GM20431 (cell line): ENCODE results near the gene WASHC2C.
"Not testable (repeated sequence)": the region's sequence is repeated elsewhere in the genome, so short reads cannot be mapped to it uniquely, and the experiment has no call there.

Source experiments
- in situ Hi-C: fragments of 300-500 bp; cut with MseI, MboI; formaldehyde crosslinking; loops from one replicate; pipeline ENCODE4 v1.15.0; 2020; ENCODE audit warnings: low sequenced_read_pairs; ENCODE audit not compliant: unreplicated experiment

WASHC2C gene

DNA sequence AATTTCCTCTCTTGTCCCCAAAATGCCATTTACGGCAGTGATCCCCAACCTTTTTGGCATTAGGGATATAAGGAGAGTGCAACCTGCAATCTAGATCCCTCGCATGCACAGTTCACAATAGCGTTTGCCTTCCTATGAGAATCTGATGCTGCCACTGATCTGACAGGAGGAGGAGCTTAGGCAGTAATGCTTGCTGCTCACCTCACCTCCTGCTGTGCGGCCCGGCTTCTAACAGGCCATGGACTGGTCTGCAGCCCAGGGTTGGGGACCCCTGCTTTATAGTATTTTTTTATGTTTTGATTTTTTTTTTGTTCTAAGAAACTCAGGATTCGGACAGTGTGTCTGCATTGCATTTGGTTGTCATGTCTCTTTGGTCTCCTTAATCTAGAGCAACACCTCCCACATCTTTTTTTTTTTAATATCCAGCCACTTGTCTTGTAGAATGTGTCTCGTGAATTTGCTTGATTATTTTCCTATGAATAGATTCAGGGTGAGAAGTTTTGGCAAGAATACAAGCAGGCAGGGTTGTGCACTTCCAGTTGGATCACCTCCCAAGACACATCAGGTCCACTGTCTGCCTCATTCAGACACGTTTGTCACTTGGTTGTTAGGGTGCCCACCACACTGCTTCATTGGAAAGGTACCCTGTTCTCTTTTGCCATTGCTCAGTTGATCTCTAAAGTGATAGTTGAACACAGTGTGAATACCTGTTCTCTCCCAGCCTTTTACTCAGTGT lies 30.8 kb downstream of the WASHC2C start:
- in situ Hi-C loops, result not testable (repeated sequence)

DNA sequence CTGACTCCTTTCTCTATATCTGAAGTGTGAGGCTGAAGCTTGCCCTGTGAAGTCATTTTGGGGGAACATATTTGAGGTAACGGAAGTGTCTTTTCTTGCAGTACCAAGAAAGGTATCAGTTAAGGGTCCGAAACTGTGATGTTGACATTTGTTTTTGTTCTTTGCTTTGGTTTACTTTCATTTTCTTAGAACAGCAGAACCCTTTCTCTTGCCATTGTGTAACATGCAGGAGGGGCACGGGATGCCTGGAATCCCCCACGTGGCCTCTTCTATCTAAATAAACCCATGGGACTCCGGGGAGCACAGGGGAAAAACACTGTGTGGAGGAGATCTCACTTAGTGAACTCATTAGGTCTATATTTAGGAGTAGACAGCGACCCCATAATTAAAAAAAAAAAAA lies 34.6 kb downstream of the WASHC2C start:
- in situ Hi-C loops, result not testable (repeated sequence)

DNA sequence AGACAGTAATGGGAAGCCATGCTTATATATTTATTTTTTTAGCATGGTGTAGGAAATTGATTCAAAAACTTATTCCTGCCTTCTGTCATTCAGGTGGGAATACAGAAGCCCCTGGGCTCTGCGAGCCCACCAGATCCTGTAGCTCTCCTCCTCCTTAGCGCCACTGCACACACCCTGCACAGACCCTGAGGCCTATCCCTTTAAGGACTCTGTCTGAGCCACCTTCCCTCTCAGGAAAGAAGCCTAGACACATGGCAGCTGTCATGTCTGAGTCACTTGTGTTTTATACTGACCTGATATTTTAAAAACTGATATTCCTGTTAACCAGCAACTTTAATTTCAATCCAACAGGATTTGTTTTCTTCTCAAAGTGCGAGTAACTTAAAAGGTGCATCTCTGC lies 36.0 kb downstream of the WASHC2C start:
- in situ Hi-C loops, result not testable (repeated sequence)

DNA sequence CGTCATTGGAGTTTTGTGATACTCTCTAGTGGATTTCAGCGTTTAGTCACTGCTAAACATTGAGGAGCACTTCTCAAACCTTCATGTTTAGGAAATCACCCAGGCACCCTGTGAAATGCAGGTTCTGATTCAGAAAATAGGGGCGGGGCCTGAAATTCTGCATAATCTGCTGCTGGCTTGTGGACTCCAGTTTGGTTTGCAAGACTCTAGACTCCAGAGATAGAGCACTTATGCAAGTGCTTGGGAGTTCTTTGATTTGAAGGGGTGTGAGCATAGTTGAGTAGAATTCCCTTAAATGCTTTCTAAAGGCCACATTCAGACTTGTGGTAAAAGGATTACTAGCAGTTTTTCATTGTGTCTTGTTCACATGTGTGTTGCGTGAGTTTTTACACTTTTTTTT lies 41.3 kb downstream of the WASHC2C start:
- in situ Hi-C loops, result not testable (repeated sequence)

DNA sequence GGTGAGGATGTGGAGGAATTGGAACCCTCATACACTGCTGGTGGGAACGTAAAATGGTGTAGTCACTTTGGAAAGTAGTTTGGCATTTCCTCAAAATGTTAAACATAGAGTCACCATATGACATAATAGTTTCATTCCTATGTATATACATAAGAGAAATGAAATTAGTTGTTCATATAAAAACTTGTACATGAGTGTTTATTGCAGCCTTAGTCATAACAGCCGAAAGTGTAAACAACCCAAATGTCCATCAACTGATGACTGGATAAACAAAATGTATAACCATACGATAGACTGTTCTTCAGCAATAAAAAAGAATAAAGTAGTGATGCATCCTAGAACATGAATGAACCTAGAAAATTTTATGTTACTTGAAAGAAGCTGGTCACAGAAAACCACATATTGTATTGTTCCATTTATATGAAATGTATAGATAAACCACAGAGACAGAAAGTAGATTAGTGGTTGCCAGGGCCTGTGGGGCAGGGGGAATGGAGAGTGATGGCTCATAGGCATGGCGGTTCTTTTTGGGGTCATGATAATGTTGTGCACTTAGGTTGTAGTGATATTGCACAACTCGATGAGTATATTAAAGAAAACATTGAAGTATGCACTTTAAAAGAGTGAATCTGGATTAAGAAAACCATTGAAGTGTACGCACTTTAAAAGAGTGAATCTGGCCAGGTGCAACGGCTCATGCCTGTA lies 44.8 kb downstream of the WASHC2C start:
- in situ Hi-C loops, result not testable (repeated sequence)

DNA sequence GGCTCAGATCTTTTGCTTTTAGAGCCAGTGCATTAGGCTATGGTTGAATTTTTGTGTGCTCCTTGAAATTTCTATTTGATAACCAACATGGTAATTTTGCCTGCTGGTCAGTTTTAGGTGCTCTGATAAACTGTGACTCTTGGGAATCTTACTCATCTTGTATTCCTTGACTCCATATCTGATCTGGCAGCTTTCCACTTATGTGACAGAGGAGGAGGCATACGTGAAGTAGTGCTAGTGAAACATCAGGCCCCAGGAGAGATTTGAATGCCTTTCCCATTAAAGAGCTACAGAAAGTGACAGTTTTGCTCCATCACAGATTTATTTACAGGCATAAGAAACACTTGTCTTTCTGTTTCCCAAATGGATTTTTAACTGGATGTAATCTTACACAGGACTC lies 59.2 kb downstream of the WASHC2C start:
- in situ Hi-C loops, result not testable (repeated sequence)

DNA sequence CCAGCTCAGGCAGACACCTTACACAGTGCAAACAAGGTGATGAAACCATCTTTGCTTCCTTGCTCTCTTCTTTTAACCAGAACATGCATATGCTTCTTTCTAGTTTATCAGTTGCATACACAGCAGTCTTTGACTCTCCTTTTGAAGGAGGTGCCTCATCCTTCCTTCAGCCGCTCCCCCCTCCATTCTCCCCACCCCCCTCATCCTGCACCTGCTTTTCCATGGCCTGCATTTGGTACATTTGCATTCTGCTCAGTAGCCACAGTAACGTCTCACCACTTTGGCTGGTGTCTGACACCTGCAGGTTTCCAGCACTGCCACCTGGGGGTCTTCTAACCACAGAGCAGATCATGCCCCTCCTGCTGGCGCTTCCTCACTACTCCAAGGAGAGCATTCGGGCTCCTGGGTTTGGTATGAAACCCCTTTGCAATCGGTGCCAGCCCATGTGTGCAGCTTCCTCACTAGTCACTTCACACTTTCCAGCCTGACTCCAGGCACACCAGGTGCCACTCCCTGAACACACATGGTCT lies 60.2 kb downstream of the WASHC2C start:
- in situ Hi-C loops, result not testable (repeated sequence)

DNA sequence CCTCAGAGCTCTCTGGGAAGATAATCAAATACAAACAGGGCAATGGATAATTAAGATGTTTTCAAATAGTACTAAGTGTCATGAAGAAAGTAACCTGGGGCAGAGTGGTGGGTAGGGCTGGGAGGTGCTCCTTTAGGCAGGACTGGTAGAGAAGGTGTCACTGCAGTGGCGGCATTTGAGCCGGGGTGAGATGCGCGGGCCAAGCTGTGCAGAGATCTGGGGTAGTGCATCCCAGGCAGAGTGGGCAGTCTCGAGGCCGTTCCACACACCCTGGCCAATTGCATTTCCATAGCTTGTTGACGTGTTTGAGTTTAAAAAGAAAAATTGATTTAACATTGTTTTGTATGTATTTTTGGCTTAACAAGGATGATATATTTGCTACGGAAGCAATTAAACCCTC lies 62.9 kb downstream of the WASHC2C start:
- in situ Hi-C loops, result not testable (repeated sequence)

DNA sequence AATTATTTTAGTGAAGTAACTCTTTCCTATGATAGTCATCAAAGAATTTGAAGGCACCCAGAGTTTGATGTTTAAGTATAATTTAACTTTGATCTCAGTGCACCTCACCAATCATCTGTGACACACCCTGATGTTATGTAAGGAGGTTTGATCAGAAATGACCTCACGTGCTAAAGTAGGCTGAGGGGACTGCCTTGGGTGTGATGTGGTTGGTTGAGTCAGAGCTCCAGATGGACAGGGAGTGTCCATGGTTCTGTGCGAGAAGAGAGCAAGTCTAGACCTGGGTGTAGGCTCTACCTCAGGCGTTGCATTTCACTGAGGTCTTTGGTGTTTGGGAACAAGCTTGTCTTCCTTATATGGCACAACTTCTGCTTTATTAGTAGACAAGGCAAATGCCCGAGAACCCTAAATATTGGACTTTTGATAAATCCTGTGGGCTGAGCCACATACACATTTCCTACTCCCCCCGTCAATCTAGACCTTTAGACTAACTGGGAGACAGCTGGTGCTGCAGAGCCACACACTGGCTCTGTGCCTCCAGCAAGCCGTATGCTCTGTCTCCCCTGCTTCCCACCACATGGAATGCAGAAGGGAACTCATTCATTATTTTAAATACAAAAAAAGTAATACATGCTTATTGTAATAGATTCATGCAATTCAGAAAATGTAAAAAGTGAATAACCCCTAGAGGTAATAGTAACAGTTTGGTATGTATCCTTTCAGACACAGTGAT lies 63.8 kb downstream of the WASHC2C start:
- in situ Hi-C loops, result not testable (repeated sequence)

DNA sequence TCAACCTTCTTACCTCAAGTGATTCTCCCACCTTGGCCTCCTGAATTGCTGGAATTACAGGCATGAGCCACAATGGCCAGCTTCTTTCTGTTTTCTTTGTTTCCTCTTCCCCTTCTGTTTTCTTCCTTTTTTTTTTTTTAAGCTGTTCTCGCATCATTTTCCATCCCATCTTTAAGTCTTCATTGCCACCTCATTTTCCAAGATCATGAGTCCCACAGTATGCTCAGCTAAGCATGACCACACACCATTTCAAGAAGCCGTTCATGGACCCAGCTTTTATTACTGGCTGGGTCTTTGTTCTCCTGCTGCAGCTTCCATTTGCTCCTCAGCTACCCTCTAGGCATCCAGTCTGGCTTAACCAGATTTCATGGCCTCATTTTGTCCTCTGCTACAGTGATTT lies 67.7 kb downstream of the WASHC2C start:
- in situ Hi-C loops, result not testable (repeated sequence)

DNA sequence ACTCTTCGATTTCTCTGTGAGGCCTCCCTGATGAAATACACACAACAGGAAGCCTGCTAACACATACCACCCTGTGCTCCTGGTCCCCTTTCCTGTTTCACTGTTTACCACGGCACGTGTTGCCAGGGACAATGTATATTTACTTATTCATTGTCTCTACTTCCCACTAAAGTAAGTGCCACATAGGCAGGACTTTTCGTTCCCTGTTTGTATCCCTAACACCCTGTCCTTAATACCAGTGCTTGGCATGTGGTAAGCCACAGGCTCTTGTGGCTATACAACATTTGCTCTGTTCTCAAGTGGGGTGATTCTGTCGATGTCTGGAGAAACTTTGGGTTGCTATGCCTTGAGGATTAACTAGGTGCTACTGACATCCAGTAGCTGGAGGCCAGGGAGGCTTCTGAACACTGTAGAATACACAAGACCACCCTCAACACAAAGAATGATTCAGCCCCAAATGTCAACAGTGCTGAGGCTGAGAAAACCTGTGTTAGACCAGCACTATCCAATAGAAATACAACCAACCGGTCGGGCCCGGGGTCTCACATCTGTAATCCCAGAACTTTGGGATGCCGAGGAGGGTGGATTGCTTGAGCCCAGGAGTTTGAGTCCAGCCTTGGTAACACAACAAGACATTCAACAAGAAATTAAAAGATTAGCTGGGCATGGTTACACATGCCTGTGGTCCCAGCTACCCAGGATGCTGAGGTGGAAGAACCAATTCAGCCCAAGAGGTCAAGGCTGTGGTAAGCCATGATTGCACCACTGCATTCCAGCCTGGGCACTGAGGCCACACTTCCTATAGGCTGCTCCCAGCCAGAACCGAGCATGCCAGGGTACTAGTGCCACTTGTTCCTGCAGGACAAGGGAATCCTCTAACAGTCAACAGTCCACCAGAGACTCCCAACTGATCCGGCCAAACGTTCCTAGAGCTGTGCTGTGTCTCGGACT lies 76.3 kb downstream of the WASHC2C start:
- in situ Hi-C loops, result loop anchor here (25.0 kb wide), 1 partner anchor 209 kb away; no protein-coding TSS in a partner anchor

DNA sequence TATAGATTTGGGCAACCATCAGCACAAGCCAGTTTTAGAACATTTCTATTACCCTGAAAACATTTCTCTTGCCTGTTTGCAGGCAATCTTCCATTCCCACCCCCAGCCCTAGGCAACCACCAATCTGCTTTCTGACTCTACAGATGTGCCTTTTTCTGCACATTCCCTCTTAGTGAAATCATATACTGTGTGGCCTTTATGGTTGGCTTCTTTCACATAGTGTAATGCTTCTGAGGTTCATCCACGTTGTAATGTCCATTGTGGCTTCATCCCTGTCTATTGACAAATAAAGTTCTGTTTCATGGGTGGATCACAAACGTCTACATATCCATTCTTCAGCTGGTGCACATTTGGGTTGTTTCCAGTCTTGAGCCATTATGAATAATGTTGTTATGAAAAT lies 77.9 kb downstream of the WASHC2C start:
- in situ Hi-C loops, result loop anchor here (25.0 kb wide), 1 partner anchor 207 kb away; no protein-coding TSS in a partner anchor

DNA sequence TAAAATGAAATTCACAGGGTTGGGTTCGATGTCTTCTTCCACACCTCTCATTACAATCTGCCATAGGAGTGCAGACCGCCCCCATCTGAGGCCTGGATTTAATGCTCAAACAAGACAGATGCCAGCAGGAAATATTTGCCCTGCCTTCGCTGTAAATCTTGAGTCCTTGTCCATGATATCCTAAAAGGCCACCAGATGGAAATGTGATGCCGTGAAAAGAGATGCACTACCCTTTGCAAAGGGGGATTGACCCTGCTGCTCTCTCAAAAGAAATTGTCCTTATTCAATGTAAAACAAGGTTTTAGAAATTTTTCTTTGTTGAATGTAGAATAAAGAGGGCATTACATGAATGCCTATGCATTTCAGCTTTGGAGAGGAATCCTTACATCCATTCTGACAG lies 82.8 kb downstream of the WASHC2C start:
- in situ Hi-C loops, result loop anchor here (25.0 kb wide), 1 partner anchor 202 kb away; no protein-coding TSS in a partner anchor

DNA sequence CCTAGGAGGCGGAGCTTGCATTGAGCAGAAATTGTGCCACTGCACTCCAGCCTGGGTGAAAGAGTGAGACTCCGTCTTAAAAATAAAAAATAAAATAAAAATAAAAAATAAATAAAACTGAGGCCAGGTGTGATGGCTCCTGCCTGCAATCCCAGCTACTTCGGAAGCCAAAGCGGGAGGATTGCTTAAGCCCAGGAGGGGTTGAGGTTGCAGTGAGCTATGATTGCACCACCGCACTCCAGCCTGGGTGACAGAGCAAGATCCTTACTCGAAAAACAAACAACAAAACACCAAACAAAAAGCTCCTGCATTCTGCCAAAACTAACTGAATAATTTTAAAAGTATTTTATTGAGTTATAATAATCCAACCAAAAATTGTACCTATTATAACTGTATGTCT lies 84.0 kb downstream of the WASHC2C start:
- in situ Hi-C loops, result loop anchor here (25.0 kb wide), 1 partner anchor 201 kb away; no protein-coding TSS in a partner anchor

DNA sequence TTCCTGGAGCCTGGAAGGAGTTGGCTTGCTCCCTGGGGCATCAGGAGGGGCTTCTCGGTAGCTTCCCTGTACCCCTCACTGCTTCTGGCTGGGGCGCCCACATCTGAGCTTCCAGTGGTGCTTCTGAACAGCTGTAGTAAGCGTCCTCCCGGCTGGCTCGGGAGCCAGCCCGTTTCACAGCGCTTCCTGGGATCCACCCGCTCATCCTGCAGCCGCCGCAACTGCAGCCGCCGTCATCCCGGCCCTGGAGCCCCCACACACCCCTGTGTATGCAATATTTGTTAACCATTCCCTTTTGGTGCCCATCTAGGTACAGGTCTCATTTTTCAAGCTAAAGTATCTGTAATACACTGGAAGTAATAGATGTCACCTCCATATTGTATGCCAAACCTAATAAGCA lies 85.9 kb downstream of the WASHC2C start:
- in situ Hi-C loops, result loop anchor here (25.0 kb wide), 1 partner anchor 199 kb away; no protein-coding TSS in a partner anchor

DNA sequence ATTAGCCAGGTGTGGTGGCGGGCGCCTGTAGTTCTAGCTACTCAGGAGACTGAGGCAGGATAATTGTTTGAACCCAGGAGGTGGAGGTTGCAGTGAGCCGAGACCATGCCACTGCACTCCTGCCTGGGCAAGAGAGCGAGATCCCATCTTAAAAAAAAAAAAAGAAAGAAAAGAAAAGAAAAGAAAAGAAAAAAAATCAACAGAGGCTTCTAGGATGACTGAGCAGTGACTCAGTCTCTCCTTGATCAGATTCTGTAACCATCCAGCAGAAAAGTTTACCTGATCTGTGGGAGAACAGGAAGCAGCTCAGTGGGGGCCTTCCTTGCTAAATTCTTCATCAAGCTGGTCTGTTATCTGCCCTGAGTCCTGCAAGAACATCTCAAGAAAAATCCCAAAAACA lies 87.1 kb downstream of the WASHC2C start:
- in situ Hi-C loops, result loop anchor here (25.0 kb wide), 1 partner anchor 198 kb away; no protein-coding TSS in a partner anchor

DNA sequence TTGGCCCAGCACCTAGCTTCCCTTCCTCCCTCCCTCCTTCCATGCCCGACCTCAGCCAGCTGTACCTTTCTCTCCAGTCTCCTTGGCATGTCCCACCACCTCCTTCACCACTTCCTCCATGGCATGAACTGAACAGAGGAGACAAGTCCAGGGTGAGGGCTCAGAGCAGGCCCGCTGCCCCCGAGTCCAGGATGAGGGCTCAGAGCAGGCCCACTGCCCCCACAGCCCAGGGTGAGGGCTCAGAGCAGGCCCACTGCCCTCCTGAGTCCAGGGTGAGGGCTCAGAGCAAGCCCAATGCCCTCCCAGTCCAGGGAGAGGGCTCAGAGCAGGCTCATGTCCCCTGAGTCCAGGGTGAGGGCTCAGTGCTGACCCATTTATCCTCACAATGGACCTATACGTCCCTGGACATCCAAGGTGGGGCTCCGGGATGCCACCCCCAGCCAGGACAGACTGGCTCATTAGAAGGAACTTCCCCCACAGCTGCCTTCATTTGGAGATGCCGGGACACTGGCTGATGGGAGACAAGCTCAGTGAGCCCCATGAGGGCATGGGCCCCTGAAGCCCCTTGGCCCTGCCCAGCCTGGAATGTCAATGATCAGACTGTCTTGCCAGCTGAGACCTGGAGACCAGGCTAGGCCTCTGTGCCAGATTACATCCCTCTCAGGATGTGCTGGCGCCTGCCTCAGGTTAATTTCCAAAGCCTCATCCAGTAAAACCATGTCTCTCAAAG lies 90.2 kb downstream of the WASHC2C start:
- in situ Hi-C loops, result loop anchor here (25.0 kb wide), 1 partner anchor 195 kb away; no protein-coding TSS in a partner anchor

DNA sequence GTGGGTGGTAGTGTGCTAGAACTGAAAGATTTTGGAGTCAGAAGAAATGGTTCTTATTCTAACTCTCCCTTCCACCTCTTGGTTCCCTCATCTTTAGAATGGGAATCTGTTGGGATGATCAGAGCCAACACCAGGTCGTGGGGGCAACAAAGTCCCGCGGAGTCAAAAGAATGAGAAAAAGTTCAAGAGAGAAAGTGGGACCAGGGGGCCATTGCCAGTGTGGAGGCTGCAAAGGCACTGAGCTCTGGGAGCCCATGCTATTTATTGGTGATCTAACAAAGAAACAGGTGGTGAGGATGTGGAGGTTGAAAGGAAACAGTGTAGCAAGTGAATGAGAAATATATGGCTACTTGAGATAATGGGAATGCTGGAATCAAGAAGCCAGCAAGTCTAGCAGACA lies 90.8 kb downstream of the WASHC2C start:
- in situ Hi-C loops, result loop anchor here (25.0 kb wide), 1 partner anchor 194 kb away; no protein-coding TSS in a partner anchor
